Stomach (tissue), 19 donors: Measurements from ENCODE around the gene EIF4E1B. TPM values are rescaled to one million over a fixed set of nuclear protein-coding genes. Genes with fewer than 3 reads are reported as not detected.

Source experiments
- DNase-seq, 2 donors: peaks; one replicate each; pipeline versions ENCODE4 v3.0.0 to v3.0.0-alpha.2; 2013 to 2019
- H3K27ac ChIP-seq, 5 donors: fragments of 200-600 bp in 4 of 5; sonication (generic) in 4 of 5; one replicate each; pipeline ENCODE4 v1.5.1; 2013 to 2019; ENCODE audit warnings: mild to moderate bottlenecking in 1 of 5, moderate library complexity in 1 of 5
- H3K27me3 ChIP-seq, 3 donors: fragments of 200-600 bp; sonication (generic); one replicate each; pipeline ENCODE4 v1.5.1; 2017 to 2019; ENCODE audit warnings: mixed run types in 1 of 3
- H3K36me3 ChIP-seq, 4 donors: fragments of 200-600 bp; sonication (generic); 1 replicate in 3 of 4; 2 replicates in 1 of 4; pipeline ENCODE4 v1.5.1; 2016 to 2019
- H3K4me1 ChIP-seq, 4 donors: fragments of 200-600 bp; sonication (generic); one replicate each; pipeline ENCODE4 v1.5.1; 2016 to 2019
- H3K4me3 ChIP-seq, 4 donors: fragments of 200-600 bp; sonication (generic) in 3 of 4; one replicate each; pipeline ENCODE4 v1.5.1; 2016 to 2019; ENCODE audit warnings: mild to moderate bottlenecking in 1 of 4
- H3K9me3 ChIP-seq, 4 donors: fragments of 200-600 bp; sonication (generic); one replicate each; pipeline ENCODE4 v1.5.1; 2016 to 2019
- CTCF ChIP-seq, 7 experiments: fragments of 450-650 bp in 4 of 7; fragments of 200-600 bp in 3 of 7; sonication (generic) in 3 of 7; IDR thresholded peaks; one replicate each; pipeline ENCODE4 v1.5.1; 2016 to 2019; ENCODE audit warnings: antibody characterized with exemption in 7 of 7, control low read depth in 2 of 7, mild to moderate bottlenecking in 1 of 7
- EP300 ChIP-seq: sonication (generic); formaldehyde crosslinking; IDR thresholded peaks from one replicate; pipeline ENCODE4 v1.6.1; 2017; ENCODE audit warnings: antibody characterized with exemption
- POLR2A ChIP-seq, 4 donors: fragments of 450-650 bp; IDR thresholded peaks; one replicate each; pipeline ENCODE4 v1.6.1; 2016; ENCODE audit warnings: antibody characterized with exemption in 4 of 4, control low read depth in 2 of 4, mild to moderate bottlenecking in 1 of 4, moderate library complexity in 1 of 4
- POLR2AphosphoS5 ChIP-seq, 3 donors: sonication (generic); formaldehyde crosslinking; IDR thresholded peaks; one replicate each; pipeline ENCODE4 v1.6.1; 2016; ENCODE audit warnings: antibody characterized with exemption in 3 of 3
- WGBS, 5 donors: extraction: QIAGEN DNeasy Blood & Tissue Kit in 3 of 5; methylation state at CpG; one replicate each; pipeline versions ENCODE4 v1.1.5 to v1.1.7; 2013 to 2018; 5-methylcytosine and 5-hydroxymethylcytosine counted together
- intact Hi-C: fragments of 100-400 bp; cut with DNase I; formaldehyde crosslinking; loops from one replicate; pipeline ENCODE4 v1.15.1; 2023; ENCODE audit warnings: low total_unique reads
- long read RNA-seq, 10 donors: transcript quantifications; one replicate each; lab custom pipeline, GENCODE V29; 2026
- polyA plus RNA-seq, 3 donors: library from polyadenylated mRNA; stranded (reverse); fragments of 200-250 nt; gene quantifications; one replicate each; pipeline ENCODE4 v1.2.3, GENCODE V29; 2013
- total RNA-seq, 5 donors: library from RNA; depleted of rRNA; stranded (reverse); fragments of >200 nt; gene quantifications; one replicate each; pipeline versions ENCODE4 v1.1.0 to v1.2.3, GENCODE V29; 2014 to 2016
- donor health status: healthy with polysubstance abuse.
- donor health status: Bipolar disorder and iron deficiency.
- donor health status: healthy.

The EIF4E1B gene
- total RNA-seq = not detected
- polyA plus RNA-seq = not detected
- long read RNA-seq, donor 1 = 0 reads
- long read RNA-seq, donor 2 = 0 reads
- long read RNA-seq, donor 3 = 0 reads
- long read RNA-seq, donor 4 = 0 reads
- long read RNA-seq, donor 5 = 0 reads
- long read RNA-seq, donor 6 = 0 reads
- long read RNA-seq, donor 7 = 0 reads
- long read RNA-seq, donor 8 = 0 reads
- long read RNA-seq, donor 9 = 0 reads
- long read RNA-seq, donor 10 = 0 reads

GRCh38 chr5:176629853-176630680, at the start of gene EIF4E1B, which contains the start of gene SNCB:
EIF4E1B (plus strand) TSS chr5:176630675; CDS start chr5:176642788, 12,113 bp downstream.
SNCB (minus strand) TSS chr5:176630534; CDS start chr5:176629654, 880 bp downstream.
- TF ChIP-seq POLR2AphosphoS5 (IDR thresholded peaks at IDR 0.05) (no peak), POLR2A (IDR thresholded peaks at IDR 0.05) (no peak)
- H3K4me3 ChIP-seq = peak within 1 kb of the TSS; percentile 31 to 48 (median 36)
- DNase-seq = peak in 1 of 2 donors; percentile 84
- intact Hi-C loops = no loop called here
- no peaks in the 10 kb centered on the region for H3K9me3 ChIP-seq
- H3K4me1 ChIP-seq = peaks cover 13 to 23% (median 20%) of the 10 kb centered on the region in 4 donors
- no peaks in the 10 kb centered on the region for H3K36me3 ChIP-seq
- 0 to 4% (median 2%) methylated on average over 43 to 94 of the region's 94 CpGs for WGBS, 5 donors
- H3K27ac ChIP-seq = no peak within 1 kb of the TSS
- peaks cover 11 to 97% (median 81%) of the 10 kb centered on the region in 3 donors for H3K27me3 ChIP-seq

- WGBS, 5 donors = 82 to 90% (median 90%) methylated on average over 10 to 12 of the region's 12 CpGs
Measured at GRCh38 chr5:176581361-176581760, 49.1 kb upstream of the EIF4E1B start.

GRCh38 chr5:176583076-176583475, 47.4 kb upstream of the EIF4E1B start:
- no peaks in the 10 kb centered on the region for H3K36me3 ChIP-seq
- TF ChIP-seq POLR2AphosphoS5 (IDR thresholded peaks at IDR 0.05) (no peak), EP300 (no peak), CTCF (IDR thresholded peaks at IDR 0.05) (no peak), POLR2A (IDR thresholded peaks at IDR 0.05) (no peak)
- no peaks in the 10 kb centered on the region for H3K27me3 ChIP-seq
- H3K4me1 ChIP-seq = no peaks in the 10 kb centered on the region
- WGBS, 5 donors = 75 to 81% (median 78%) methylated on average over 4 of the region's 4 CpGs
- no peak for DNase-seq
- H3K27ac ChIP-seq = no peak overlapping the region
- peaks cover 5 to 22% (median 18%) of the 10 kb centered on the region in 4 donors for H3K9me3 ChIP-seq
- no peak overlapping the region for H3K4me3 ChIP-seq
- intact Hi-C loops = no loop called here

More at GRCh38 chr5:176581361-176581760, 49.1 kb upstream of the EIF4E1B start:
- H3K4me1 ChIP-seq = no peaks in the 10 kb centered on the region
- TF ChIP-seq EP300 = no peak
- no peak for TF ChIP-seq POLR2AphosphoS5 (IDR thresholded peaks at IDR 0.05)
- no peak for TF ChIP-seq CTCF (IDR thresholded peaks at IDR 0.05)
- TF ChIP-seq POLR2A (IDR thresholded peaks at IDR 0.05) = no peak
- no peak for DNase-seq
- intact Hi-C loops = no loop called here
- H3K4me3 ChIP-seq = no peak overlapping the region
- no peaks in the 10 kb centered on the region for H3K36me3 ChIP-seq
- H3K9me3 ChIP-seq = peaks cover 5 to 22% (median 18%) of the 10 kb centered on the region in 4 donors
- H3K27ac ChIP-seq = no peak overlapping the region
- H3K27me3 ChIP-seq = peaks cover 0 to 8% (median 0%) of the 10 kb centered on the region in 3 donors

GRCh38 chr5:176587398-176587797, 43.1 kb upstream of the EIF4E1B start:
- DNase-seq = no peak
- H3K9me3 ChIP-seq = peaks cover 5 to 22% (median 18%) of the 10 kb centered on the region in 4 donors
- WGBS, 5 donors = 76 to 91% (median 87%) methylated on average over 7 of the region's 7 CpGs

More at GRCh38 chr5:176587398-176587797, 43.1 kb upstream of the EIF4E1B start:
- Histone ChIP-seq H3K4me1 (no peaks in the 10 kb centered on the region), H3K27me3 (no peaks in the 10 kb centered on the region), H3K4me3 (no peak overlapping the region), H3K36me3 (no peaks in the 10 kb centered on the region), H3K27ac (no peak overlapping the region)
- intact Hi-C loops = no loop called here
- no peak for TF ChIP-seq EP300
- no peak for TF ChIP-seq POLR2AphosphoS5 (IDR thresholded peaks at IDR 0.05)
- TF ChIP-seq CTCF (IDR thresholded peaks at IDR 0.05) = no peak
- TF ChIP-seq POLR2A (IDR thresholded peaks at IDR 0.05) = no peak
